NCI-H510A treated with DMSO at 0.1 percent for 48 hours (cell line): ENCODE results near the gene PRSS48.
"Not testable (repeated sequence)": the region's sequence is repeated elsewhere in the genome, so short reads cannot be mapped to it uniquely, and the experiment has no call there.

Experiments used
- DNase-seq: peaks from one replicate; lab custom pipeline; 2025; lab: John Stamatoyannopoulos, UW

PRSS48 gene

GRCh38 chr4:151260526-151260925, 16.4 kb upstream of the PRSS48 start:
- DNase-seq: no peak

GRCh38 chr4:151263455-151263854, 13.5 kb upstream of the PRSS48 start:
- DNase-seq: no peak

GRCh38 chr4:151266497-151266896, 10.5 kb upstream of the PRSS48 start:
- no peak for DNase-seq

- DNase-seq: no peak
Measured at GRCh38 chr4:151267104-151267503, 9.9 kb upstream of the PRSS48 start.

- DNase-seq: no peak
Measured at GRCh38 chr4:151267822-151268535, 9.0 kb upstream of the PRSS48 start.

GRCh38 chr4:151268905-151269304, 8.1 kb upstream of the PRSS48 start:
- not testable (repeated sequence) for DNase-seq

GRCh38 chr4:151284534-151285245, 7.7 kb downstream of the PRSS48 start:
- DNase-seq: no peak

GRCh38 chr4:151287409-151287808, 10.4 kb downstream of the PRSS48 start:
- no peak for DNase-seq

- DNase-seq: no peak
Measured at GRCh38 chr4:151291485-151291884, 14.5 kb downstream of the PRSS48 start.

- DNase-seq: no peak
Measured at GRCh38 chr4:151292038-151292437, 15.1 kb downstream of the PRSS48 start.

GRCh38 chr4:151294833-151295496, 18.0 kb downstream of the PRSS48 start:
- no peak for DNase-seq

GRCh38 chr4:151296227-151296626, 19.3 kb downstream of the PRSS48 start:
- DNase-seq: peak; percentile 11

- no peak for DNase-seq
Measured at GRCh38 chr4:151297170-151297569, 20.2 kb downstream of the PRSS48 start.

- DNase-seq: no peak
Measured at GRCh38 chr4:151302432-151302831, 25.5 kb downstream of the PRSS48 start.

GRCh38 chr4:151304226-151304625, 27.3 kb downstream of the PRSS48 start:
- no peak for DNase-seq

- peak; percentile 13 for DNase-seq
Measured at GRCh38 chr4:151304755-151305154, 27.8 kb downstream of the PRSS48 start.

GRCh38 chr4:151310124-151310728, 33.3 kb downstream of the PRSS48 start:
- DNase-seq: no peak

GRCh38 chr4:151313306-151314009, 36.5 kb downstream of the PRSS48 start:
- DNase-seq: no peak

GRCh38 chr4:151314010-151314355, 37.0 kb downstream of the PRSS48 start:
- no peak for DNase-seq

GRCh38 chr4:151314479-151314878, 37.5 kb downstream of the PRSS48 start:
- DNase-seq: no peak

GRCh38 chr4:151315212-151315886, 38.4 kb downstream of the PRSS48 start:
- DNase-seq: no peak

GRCh38 chr4:151316645-151317044, 39.7 kb downstream of the PRSS48 start:
- DNase-seq: no peak
